ENCODE data around the gene WARS2.

- TF ChIP-seq SUZ12 (IDR thresholded peaks at IDR 0.05; ENCODE audit: extremely low read depth, insufficient read depth, insufficient read length) = no peak
- TF ChIP-seq ZNF274 (IDR thresholded peaks at IDR 0.05; ENCODE audit: low read depth, low read length) = no peak
- TF ChIP-seq YY1 (IDR thresholded peaks at IDR 0.05; ENCODE audit: insufficient read depth, insufficient read length) = no peak
These were observed 102.1 kb downstream of the WARS2 start for GRCh38 chr1:119038363-119038762.
